Daoy (cell line): ENCODE results near the gene MGST2. TPM values are rescaled to one million over a fixed set of nuclear protein-coding genes. Genes with fewer than 3 reads are reported as not detected.
"Not testable (repeated sequence)": the region's sequence is repeated elsewhere in the genome, so short reads cannot be mapped to it uniquely, and the experiment has no call there.

ENCODE experiments used
- DNase-seq: peaks from one replicate; pipeline ENCODE4 v3.0.0-alpha.2; 2015; ENCODE audit warnings: low read depth
- total RNA-seq: library from RNA; depleted of rRNA; stranded (reverse); fragments of >200 nt; shearing (Covaris generic); gene quantifications from 2 replicates; pipeline ENCODE4 v1.2.3, GENCODE V29; 2014

MGST2 gene
- total RNA-seq, 1 experiment from 2014 or later, result 23.2 TPM

DNA sequence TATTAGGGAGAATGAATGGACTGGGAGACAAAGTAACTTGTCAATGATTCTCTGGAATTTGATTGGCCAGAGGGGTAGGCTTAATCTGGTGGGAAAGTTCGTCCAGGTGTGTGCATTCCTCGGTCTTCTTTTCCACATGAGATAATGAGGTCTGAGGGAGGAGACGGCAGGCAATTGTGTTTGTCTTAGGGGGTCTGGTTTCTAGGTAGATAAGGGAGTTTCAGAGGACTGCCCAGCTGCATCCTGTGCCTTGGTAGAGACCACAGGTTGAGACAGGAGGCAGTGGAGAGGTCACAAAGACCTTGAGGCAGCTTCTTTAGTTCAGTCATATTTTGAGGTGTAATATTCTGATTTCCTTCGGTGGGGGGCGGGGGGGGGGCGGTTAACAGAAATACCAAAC, 4.3 kb downstream of the MGST2 start:
- DNase-seq, result no peak

DNA sequence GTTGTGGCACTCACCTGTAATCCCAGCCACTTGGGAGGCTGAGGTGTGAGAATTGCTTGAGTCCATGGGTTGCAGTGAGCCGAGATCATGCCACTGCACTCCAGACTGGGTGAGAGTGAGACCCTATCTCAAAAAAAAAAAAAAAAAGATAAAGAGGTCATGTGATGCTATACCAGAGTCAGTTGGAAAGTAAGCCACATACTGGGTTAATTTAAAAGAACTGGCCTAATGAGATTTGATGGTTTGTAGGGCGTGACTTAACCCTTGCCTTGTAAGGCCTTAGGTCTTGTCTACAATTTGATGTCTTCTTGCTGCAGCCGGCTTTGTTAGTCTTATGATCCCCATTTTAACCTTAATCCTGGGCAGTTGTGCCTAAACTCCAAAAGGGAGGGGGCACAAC, 5.2 kb downstream of the MGST2 start:
- no peak for DNase-seq

DNA sequence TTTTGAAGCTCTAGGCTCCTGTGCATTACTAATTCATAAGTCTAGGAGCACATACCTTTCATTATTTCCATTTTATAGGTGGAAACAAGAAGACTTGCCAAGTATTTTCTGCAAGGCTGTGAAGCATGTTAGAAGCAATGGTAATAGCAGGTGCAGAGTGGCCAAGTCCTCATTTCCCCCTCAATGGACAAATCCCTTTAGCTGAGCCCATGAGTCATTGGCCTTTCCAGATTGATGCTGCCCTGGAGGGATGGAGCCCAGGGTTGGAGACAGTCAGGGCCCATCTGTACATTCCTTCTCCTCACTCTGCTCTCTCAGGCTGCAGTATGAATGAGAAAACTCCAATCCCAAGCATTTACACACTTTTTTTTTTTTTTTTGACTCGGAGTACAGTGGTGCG, 6.6 kb downstream of the MGST2 start:
- no peak for DNase-seq

DNA sequence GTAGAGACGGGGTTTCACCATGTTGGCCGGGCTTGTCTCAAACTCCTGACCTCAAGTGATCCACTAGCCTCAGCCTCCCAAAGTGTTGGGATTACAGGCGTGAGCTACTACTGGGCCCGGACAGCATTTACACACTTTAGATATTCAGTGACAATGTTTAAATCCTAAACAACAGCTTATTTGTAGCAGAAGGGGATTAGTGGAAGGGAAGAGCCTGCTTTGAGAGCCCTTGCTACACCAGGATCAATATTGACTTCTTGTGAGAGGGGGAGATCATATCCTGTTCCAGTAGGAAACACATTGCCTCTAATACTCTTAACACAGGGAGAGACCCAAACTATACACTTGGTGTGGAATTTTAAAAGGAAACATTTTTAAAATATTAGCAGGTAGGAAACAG, 7.1 kb downstream of the MGST2 start:
- no peak for DNase-seq

DNA sequence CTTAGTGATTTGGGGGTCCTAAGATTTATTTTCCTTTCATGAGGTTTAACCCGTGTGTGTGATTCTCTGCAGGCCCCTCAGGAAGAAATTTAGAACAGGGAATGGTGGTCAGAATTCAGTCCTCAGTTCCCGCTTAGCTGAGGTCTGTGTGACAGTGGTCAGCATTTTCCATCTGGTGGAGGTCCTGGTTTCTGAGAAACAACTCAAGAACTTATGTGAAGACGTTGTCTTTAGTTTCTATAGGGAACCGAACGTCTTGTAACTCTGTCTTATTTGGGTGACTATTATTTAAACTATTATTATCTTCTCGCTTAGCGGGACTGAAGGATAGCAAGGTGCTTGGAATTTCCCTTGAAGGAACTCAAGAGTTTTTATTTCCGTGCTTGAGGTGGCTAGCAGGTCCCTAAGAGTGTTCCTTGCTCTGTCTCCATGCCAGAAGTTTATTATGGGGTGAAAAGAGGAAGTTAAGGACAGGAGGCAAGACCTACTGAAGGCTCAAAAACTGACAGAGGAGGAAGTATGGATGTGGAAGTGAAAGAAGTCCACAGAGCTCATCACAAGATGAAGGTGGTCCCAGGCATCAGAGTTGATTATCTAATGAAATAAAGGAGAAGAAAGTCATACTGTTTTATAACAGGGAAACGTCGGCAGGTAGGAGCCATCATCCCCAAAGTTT, 9.4 kb downstream of the MGST2 start:
- DNase-seq, result no peak

DNA sequence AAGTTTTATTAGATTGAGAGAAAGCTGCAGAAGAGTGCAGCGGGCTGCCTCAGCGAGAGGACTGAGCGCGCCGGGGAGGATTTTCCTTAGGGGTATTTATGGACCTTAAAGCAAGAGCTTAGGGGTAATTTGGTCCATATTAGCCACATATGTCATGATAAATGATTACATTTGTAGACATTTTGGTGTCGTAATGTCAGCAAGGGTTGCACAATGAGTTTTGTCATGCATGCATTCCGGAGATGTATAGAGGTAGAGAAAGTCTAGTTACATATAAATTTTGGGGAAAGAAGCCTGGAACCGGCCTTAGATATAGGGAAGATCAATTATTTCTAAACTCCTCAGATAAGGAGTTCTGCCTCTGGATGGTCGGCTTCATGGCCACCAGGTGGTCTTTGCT, 10.0 kb downstream of the MGST2 start:
- no peak for DNase-seq

DNA sequence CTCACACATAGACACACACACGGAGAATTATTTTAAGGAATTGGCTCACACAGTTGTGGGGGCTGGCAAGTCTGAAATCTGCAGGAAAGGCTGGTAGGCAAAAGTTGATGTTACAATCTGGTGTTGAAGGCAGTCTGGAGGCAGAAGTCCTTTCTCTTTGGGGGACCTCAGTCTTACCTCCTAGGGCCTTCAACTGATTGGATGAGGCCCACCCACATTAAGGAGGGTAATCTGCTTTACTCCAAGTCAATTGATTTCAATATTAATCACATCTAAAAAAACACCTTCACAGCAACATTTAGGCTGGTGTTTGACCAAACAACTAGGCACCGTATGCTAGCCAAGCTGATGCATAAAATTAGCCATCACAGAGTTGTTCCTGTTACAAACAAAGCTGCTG, 10.7 kb downstream of the MGST2 start:
- DNase-seq, result no peak

DNA sequence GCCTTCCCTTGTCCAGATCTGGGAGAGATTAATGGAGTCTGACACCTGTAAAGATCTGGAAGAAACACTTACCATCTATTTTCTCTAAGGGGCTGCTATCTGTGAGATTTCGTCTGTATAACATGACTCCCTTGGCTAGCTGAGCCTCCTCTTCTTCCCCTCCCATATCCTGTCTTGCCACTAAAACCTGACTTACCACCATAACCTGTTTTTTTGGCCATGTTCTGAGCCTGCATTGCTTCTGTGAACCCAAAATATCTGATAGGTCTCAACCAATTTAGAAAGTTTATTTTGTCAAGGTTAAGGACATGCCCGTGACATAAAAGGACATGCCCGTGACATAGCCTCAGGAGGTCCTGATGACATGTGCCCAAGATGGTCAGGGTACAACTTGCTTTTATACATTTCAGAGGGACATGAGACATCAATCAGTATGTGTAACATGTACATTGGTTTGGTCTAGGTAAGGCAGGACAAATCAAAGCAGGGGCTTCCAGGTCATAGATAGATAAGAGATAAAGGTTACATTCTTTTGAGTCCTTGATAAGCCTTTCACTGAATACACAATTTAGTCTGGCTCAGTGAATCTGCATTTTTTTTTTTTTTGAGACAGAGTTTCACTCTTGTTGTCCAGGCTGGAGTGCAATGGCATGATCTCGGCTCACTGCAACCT, 11.4 kb downstream of the MGST2 start:
- DNase-seq, result no peak

DNA sequence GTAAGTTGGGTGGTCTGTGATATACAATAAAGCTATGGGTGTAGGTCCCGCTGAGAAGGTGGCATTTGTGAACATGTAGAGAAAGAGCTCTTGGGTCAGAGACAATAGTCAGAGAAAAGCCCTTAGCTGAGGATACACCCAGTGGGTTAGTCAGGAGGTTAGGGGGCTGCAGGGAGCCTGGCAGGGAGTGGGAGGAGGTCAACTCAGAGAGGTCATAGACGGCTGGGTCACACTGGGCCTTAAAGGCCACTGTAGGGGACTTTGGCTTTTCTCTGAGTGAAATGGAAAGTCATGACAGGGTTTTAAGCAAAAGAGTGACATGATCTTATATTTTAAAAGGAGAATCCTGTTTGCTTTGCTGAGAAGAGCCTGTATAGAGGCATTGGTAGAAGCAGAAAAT, 16.7 kb downstream of the MGST2 start:
- no peak for DNase-seq

DNA sequence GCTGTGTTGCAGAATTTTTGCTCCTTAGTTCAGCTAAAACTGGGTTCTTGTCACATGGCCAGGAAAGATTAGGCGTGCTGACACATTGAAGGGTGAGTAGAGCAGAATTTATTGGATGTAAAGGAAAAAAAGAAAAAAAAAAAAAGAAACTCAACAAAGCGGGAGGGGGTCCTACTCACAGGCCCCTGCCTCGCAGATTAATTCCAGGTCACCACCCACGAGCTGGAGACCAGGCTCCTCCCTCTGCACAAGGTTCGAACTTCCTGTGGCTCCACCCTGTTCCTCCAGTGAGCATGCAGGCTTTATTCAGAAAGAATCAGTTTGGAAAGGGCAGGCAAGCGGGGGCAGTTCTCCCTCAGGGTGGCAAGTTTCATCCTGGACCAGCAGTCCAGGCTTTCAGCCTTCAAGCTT, 17.1 kb downstream of the MGST2 start:
- no peak for DNase-seq

DNA sequence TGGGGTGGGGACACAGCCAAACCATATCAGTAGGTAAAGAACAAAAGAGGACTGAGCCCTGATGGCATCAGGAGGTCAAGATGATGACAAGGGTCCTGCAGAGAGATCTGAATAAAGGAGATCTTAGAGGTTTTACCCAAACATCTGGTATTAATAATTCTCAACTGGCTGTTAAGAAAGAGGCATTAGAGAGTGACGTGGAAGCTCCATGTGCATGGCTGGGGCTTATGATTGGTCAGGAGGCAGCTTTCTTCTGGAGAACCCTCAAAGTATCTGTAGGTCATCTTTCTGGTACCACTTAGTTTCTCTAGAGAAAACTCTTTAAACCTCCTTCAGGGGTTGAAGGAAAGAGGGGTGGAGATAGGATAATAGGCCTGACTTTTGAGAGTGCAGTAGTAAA, 18.7 kb downstream of the MGST2 start:
- no peak for DNase-seq

DNA sequence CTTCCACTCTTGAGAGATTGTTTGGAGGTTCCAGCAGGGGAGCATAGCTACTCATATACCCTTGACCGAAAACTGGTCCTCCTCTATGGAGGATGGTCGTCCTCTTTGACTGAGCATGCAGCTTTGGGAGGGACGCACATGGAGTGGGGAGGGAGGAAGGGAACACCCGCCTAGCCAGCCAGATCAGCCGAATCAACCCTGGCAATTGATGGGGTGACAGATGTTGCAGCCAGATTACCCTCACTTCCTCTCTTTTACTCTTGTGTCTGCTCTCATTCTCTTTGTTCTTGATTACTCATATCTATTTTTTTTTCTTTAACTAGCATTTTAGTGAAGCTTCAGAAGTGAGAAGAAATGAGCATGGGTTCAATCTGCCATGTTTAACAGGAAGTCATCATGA, 19.6 kb downstream of the MGST2 start:
- DNase-seq, result no peak

DNA sequence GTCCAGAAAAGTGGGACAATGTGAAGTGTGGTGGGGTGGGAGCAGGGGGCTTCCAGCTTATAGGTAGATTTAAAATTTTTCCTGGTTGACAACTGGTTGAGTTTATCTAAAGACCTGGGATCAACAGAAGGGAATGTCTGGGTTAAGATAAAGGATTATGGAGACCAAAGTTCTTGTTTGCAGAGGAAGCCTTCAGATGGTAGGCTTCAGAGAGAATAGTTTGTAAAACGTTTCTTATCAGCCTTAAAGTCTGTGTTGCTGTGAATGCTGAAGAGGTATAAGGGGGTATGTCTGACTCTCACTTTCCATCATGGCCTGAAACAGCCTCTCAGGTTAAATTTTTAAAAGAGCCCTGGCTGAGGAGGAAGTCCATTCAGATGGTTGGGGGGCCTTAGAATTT, 20.5 kb downstream of the MGST2 start:
- no peak for DNase-seq

DNA sequence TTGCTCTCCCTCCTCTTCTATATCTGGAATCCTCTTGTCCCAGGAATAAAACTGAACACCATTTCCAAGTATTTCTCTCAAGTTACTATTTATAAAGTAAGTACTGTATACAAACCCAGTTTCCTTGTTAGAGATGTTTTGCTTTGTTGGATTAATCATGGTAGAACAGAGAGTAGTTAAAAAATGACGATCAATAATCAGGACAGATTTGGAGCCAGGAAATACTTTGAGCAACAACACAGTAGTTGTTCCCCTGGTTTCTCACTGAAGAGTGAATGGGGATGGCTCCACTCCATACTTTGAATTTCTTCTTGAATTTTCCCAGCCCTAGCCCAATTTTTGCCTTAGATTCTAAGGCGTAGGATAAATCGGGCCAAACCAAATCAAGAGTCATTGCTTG, 21.4 kb downstream of the MGST2 start:
- DNase-seq, result no peak

DNA sequence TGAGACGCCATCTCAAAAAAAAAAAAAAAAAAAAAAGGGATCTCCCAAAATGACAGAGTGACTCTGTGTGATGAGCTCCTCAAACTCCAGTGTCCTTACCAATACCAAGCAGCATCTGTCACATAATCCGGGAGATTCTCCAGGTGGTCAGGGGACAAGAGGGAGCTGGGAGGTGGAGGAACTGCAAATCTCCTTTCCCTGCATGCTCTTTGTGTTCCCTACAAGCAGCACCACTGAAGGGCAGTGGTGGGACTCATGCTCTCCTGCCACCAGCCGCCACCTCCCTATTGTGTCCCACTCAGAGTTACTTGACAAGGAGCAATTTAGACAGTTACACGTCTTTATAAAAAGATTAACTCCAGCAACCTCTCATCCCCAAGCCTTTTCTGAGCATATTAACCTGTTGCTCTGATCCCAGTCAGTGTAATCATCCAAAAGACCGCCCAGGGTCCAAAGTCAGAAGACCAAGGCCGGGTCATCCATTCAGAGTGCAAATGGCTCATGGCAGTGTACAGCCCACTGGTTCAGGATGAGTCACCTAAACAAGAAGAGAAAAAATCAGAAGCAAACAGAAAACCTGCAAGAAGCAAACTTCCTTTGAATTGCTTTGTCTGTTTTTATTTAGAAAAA, 23.6 kb downstream of the MGST2 start:
- DNase-seq, result no peak

DNA sequence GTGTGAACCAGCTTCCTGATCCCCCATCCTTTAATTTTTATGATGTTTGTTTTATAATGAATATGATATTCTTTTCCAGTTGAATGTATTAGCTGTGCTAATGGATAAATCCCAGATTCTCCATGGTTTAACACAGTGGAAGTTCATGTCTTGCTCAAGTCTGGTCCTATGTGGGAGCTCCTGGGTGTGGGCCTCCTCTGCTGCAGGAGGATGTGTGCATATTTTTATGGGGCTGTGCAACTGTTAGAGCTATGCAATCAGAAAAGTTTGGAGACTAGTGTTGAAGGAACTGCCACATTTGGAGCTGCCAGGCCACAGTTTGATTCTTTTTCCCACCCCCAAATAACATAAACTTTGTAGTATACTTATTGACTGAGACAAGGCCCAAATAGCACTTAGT, 24.8 kb downstream of the MGST2 start:
- no peak for DNase-seq

DNA sequence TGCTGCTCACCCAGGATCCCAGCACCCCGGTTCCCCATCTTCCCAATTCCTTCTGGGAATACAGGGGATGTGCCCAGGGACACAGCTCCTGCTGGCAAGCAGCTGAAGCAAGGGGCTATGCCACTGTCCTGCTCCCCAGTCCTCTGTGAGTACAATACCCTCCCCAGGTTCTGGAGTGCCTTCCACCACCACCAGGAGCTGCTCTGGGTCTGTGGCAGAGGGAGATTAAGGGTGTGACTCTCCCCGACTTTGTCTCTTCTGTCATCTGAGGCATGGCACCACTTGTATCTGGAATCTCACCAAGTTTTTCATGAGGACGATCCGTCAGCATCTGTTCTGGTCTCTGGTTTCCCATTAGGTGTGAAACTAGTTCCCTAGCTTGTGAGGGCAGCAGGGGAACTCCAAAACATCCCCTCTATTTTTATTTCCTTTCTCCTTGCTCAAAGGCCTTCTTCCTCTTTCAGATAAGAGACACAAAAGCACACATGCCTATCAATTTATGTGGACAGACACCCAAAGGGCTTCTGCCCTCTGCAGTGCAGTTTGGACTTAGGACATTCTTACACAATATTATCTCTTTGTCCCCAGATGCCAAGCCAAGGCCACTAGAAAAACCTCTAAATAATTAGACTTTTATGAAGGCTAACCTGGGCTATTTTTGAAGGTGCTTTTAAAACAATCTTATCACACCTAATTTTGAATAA, 26.8 kb downstream of the MGST2 start:
- no peak for DNase-seq

DNA sequence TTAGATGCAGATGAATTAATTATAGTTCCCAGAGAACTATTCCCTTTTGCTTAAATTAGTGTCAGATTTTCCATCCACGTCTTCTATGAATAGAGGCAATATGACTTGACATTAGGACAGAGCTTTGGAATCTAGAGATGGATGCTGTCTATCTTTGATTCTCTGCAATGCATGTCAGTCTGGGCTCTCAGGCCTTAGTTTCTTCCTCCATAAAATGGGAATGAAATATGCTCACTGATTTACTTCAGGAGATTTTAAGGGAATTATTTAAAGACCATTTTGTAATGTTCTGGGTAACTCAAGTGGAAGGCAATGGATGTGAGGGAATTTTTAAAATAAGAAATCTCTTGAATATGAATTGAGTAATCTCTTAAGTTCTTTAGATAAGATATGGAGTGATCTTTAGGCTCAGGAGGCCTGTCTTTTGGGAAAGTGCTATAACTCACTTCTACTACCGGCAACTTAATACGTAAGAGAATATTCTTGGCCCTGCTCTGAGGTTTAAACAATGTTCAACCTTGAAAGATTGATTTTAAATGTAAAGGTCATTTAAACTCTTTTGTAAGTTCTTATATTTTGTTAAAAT, 29.0 kb downstream of the MGST2 start:
- DNase-seq, result no peak

DNA sequence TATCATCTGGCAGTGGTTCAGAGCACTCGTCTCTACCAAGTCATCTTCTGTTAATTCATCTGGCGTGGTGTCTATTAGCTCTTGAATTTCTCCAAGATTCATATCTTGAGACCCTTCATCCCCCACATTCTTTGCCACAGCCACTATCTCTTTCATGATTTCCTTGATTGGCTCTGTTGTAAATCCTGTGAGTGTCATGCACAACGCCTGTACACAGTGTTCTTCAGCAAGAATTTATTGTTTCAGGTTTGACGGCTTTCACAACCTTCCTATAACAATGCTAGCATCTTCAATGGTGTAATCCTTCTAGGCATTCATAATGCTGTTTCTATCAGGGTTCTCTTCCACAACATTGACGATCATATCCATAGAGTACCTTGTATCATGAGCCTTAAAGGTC, 30.9 kb downstream of the MGST2 start:
- DNase-seq, result no peak

DNA sequence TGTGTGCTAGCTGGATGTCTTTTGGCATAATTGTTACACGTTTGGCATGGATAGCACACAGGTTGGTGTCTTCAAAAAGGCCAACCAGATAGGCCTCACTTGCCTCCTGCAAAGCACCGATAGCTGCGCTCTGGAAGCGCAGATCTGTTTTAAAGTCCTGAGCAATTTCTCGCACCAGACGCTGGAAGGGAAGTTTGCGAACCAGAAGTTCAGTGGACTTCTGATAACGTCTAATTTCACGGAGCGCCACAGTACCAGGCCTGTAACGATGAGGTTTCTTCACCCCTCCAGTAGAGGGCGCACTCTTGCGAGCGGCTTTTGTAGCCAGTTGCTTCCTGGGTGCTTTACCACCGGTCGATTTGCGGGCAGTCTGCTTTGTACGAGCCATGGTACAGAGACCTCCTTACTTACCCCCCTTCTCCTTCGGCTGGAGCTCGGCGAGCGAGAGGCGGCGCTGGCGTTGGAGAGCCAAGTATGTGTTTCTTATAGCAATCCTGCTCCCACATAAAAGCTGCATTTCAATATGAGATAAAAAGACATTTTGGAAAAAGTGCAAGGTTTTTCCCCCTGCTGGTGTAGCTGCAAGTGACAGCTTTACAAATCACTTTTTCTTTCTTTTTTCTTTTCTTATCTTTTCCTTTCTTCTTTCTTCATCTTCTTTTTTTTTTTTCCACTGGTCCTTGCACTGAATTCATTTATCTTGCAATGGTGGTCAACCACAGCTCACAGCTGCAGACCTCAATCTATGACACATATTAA, 32.7 kb downstream of the MGST2 start:
- not testable (repeated sequence) for DNase-seq

DNA sequence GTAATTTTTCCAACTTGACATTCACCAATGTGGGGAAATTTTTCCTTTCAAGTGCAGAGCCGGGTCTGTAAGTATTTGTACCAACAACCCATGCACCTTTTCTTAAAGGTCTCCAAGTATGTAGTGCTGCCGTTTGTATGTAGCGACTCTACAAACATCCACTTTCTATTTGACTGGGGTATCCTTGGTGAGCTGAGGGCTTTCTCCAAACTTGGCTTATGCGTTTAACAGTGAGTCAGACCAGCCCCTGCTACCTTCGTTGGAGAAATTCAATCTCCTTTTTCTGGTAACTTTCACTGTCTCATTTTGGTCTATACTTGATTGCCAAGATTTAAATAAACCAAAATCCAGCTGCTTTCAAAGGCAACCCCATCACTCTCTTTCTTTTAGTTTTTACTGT, 34.9 kb downstream of the MGST2 start:
- DNase-seq, result no peak
